Measurements from ENCODE around the gene KRT17.

The KRT17 gene

DNA sequence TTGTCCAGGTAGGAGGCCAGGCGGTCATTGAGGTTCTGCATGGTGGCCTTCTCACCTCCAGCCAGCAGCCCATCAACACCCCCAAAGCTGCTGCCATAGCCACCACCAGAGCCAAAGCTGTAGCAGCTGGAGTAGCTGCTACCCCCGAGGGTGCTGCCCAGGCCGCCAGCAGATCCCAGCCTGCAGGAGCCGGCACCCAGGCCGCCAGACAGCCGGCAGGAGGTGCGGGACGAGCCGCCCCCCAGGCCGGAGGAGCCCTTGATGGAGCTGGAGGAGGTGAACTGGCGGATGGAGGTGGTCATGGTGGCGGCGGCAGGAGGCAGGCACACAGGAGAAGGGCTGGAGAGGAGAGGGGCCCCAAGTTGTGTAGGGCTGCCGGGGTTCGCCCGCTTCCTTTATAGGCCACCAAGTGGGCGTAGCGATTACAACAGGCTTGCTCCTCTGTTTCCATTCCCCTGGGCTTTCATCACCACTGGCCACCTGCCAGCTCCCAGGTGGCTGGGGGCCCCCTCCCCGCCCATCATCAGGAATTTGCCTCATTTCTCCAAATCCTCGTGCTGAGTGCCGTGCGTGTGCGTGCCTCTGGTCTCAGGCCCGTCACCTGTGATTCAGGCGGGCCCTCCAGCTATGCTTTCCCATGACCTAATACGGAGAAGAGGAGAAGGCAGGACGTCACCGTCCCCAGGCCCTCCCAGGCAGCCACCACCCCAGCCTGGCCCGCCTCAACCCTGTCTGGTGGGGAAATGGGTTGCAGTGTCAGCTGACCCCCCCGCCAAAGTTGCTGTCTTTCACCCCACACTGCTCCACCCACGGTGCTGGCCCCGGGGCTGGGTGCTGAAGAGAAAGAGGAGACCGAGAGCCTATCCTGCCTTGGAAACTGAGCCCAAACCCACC is at the start of gene KRT17:
TSS of gene KRT17 (minus strand) at position 368 of the 894 bp plus-strand sequence. CDS start at position 302, 66 bp downstream.
- no peak for DNase-seq

DNA sequence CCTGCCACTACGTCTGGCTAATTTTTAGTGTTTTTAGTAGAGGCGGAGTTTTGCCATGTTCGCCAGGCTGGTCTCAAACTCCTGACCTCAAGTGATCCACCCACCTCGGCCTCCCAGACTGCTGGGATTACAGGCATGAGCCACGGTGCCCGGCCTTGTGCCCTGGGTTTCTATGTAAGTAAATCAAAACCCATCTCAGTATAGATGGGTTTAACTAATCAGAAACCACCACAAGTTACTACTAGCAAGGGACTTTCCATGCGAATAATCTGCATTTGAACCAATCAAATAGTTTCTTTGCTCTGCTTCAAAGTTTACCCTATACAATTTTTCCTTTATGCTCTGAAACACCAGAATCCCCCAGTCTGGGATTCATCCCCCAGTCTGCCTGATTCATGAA is 47.8 kb upstream of the KRT17 start:
- no peak for DNase-seq

DNA sequence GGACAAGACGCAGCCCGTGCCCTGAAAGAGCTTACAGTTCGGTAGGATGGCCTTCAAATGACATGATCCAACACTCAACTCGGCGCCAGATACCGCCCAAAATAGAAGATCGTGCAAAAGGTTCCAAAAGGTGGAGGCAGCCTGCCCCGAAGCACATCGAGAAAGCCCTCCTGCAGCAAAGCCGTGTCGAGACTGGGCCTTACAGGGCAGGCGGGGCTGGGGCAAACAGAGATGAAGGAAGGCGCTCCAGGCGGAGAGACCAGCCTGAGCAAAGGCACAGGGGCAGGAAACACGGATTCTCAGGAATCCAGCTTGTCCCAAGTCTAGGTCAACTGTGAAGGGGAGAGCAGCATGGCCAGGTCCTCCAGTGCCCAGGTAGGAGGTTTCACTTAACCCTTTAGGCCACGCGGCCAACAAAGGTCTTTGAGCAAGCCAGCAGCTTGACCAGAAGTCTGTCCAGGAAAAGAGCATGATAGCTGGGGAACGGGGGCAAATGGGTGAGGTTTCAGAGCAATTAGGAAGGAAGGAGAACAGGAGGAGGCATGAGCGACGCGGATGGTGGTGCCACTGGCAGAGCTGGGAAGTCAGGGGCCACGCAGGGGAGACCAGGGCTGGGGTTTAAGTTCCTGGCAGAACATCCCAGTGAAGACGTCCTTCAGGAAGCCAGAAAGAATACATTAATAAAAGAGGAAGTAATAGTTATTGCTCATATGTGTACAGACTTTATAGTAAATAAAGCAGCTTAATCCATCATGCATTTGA is 43.1 kb upstream of the KRT17 start:
- no peak for DNase-seq

DNA sequence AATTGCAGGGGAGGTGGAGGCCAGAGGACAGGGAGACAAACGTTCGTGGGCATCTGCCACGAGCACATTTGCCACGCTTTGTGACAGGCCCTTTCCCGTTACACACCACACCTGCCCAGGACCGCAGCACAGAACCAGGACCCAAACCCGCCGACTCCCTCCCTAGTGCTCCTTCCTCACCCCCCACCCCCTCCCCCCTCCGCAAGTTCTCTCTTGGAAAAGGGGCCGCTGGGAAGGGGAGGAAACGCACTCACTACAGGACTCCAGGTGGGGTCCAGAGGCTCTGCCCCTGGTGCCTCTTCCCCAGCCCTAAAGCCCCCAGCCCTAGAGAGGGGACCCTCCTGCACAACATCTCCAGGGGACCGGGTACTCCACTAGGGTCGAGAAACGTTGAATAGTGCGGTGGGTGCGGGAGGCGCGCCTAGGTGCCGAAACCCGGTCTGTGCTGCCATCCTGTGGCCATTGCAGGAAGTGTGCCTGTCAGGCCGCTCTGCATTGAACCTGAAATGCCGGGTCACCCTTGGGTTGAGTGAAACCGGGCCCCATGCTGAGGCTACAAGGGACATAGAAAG is 42.4 kb upstream of the KRT17 start:
- DNase-seq: peak; percentile 71

DNA sequence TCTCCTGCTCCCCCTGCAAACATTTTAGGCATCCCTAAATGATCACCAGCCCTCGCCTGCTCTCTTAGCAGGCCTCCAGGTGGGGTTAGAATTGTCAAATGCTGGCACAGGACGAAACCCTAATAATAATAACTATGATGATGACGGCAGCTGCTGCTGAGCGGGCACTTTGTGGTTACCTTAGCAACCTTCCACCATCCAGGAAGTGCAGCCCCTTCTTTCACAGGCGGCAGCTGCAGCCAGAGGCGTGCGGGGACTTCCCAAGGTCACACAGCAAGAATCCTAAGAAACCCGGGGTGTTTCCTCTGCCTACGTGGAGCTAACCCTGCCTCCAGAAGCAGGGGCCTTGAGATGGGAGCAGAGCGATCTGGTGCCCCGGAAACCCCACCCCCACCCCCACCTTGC is 41.9 kb upstream of the KRT17 start:
- DNase-seq: peak; percentile 52

DNA sequence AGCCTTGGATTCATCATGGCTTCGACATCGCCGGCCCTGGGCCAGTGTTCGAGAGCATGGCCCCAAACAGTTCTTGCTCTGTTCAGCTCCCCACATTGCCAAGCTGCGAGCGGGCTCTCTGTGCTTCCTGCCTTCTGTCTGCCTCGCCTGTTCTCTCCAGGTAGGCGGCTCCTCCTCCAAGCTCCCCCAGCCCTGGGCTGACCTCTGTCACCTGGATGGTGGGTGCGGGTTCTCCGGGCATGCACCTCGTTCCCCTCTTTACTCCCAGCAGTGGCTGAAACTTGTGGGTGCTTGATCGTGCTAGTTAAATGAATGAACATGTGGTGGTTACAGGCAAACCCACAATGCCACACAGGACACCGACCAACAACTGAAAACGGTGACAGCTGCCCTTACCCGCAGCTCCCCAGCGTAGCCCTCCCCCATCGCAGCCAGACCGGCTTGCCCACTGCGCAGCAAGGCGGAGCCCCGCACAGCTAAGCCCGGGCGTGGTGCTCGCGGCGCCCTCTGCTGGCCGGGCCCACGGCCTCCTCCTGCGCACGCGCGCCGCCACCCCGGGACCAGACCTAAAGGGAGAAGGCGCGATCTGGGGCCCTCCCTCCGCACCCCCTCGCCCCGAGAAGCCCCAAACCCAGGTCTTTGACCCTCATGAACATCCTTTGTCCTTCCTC is 41.3 kb upstream of the KRT17 start:
- peak; percentile 81 for DNase-seq

DNA sequence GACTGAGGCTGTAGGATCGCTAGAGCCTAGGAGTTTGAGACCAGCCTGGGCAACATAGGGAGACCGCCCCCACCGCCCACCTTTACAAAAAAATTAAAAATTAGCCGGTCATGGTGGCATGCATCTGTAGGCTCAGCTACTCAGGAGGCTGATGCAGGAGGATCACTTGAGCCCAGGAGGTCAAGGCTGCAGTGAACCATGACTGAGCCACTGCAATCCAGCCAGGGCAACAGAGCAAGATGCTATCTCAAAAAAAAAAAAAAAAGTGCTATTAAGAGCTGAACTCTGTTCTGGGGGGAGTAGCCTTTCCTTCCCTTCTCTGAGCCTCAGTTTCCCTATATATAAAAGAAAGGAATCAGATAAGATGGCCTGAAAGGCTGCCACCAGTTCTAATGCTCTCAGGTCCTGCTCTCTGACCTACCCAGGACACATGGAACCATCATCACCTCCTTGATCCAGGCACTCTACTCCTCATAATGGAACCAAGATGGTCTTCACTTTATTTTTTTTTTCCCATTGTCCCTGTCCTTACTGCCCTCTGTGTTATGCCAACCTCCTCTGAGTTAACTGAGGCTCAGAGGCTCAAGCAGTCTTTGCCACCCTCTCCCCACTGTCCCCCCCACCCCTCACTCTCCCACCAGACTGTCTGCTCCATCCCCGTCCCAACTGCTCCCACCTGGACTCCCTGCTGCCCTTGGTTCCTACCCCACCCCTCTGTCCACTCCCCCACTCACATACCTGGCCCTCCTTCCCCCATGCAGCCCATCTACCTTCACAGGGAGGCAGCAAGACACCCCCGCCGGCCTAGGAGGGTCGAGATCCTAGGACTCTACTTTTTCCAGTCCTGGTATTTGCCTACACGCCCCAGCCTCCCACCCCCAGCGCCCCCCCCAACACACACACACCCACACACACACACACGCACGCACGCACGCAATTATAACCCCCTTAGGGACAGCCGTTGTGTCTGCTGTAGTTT is 40.5 kb upstream of the KRT17 start:
- peak; percentile 27 for DNase-seq

DNA sequence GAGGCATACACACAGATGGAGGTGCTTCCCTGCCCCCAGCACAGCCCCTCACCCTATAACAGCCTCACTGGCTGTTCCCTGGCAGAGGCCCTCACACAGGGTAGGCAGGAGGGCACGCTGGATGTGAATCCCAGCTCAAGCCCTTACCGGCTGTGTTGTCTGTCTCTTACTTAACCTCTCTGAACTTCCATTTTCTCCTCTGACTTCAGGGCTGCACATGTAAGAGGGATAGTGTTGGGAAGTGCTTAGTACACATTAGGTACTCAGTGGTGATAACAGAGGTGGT is 39.7 kb upstream of the KRT17 start:
- no peak for DNase-seq

DNA sequence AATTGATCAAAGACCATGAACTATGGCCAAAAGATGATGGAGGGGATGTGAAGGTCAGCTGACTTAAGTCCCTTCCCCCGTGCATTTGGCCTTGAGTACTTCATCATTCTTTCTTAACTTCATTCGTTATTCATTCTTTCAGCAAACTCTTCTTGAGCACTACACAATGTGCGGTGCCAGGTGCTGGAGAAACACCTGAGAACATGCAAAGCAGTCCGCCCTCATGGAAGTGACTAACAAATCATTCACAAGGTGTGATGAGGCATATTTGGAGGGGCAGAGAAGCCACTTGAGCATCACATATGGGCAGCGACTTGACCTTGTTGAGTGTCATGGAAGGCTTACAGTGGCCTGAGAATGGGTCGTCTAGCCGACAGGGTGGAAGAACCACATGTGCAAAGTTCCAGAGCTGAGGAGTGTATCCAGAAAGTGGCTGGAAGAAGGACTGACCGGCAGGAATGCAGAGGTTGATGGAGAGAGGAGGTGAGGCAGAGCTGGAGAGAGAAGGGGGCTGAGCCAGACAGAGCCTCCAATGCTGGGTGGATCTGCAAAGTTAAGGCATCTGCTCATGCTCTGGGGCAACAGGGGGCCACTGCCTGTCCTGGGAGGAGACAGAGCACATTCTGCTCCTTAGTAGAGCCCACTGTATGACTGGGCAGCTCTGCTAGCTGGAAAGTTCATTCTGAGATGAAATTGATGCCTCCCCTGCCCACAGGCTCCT is 39.2 kb upstream of the KRT17 start:
- no peak for DNase-seq

DNA sequence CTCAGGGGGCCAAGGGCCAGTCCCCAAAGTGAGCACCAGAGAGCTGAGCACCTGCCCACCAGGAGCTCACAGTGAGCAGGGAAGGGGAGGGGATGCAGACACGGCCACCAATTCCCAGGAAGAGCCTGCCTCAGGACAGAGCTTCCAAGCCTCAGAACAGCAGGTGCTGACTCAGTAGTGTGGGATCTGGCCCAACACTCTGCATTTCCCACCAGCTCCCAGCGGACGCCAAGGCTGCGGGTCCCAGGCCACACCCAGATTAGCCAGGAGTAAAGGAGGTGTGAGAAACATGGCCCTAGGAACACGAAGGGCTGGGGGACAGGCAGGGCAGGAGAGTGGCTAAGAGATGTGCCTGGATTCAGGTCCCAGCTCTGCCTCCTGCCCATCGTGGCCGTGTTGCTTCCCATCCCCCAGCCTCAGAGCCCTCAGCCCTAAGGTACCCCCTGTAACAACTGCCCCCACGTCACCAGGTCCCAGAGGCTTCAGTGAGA is 35.9 kb upstream of the KRT17 start:
- DNase-seq: no peak

DNA sequence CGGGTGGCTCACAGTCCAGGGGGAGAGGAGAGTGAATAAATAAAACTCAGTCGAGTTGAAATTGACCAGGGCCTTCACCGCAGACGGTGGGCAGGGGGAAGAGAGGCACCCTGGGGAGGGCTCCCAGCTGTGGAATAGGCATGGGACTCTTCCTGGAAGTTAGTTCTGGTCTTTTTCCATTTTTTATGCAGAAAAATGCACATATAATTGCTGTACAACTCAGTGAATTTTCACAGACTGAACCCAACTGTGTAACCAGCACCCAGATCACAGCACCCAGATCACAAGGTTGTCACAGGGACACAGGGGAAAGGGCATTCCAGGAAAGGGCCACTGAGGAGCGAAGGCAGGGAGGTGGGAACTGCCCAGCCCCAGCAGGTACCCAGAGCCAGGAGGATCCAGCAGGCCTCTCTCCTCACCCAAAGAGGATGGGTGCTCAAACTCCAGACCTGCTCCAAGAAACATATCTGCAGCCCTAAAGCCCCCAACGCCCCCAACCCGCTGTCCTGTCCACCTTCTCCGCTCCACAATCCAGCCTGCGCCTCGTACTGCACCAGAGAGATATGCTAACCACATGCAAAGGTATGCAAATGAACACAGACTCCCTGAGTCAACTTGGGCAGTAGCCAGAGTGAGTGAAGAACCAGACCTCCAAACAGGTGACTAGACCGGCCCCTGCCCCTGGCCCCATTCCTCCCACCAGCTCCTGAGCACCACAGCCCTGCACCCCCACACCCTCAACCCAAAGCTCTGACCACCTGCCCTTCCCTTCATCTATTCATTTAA is 35.2 kb upstream of the KRT17 start:
- no peak for DNase-seq

DNA sequence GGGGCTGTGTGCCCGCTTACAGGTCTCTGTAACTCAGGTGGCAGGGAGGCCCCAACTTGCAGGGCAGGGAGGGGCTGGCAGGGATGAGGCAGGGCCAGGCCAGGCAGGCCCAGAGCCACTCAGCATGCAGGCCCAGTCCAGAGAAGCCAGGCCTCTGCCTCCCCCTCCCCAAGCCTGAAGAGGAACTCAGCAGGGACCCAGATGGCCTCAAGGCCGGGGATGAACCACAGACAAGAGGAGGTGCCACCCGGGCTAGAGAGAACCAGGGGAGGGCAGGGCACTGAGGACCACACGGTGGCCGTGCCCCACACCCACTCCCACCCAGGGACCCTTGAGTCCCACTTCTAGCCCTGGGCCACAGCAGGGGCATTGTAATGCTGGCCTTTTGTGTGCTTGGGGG is 34.5 kb upstream of the KRT17 start:
- DNase-seq: no peak

DNA sequence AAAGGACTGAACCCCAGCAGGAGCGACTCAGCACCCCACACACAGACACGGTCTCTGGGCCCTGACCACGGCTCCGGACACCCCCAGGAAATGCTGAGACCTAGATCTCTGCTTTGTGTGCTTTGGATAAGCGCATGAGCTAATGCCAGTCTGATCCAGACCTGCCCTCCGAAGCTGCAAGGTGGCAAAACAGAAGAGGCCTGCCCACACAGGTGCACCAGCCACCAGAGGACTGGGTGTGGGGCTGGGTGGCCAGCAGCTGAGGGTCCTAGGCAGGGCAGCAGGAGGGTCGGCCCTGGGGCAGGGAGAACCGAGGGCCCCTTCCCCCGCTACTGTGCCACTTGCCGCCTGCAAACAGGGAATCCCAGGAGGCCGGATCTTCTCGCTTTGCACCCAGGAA is 33.6 kb upstream of the KRT17 start:
- no peak for DNase-seq

DNA sequence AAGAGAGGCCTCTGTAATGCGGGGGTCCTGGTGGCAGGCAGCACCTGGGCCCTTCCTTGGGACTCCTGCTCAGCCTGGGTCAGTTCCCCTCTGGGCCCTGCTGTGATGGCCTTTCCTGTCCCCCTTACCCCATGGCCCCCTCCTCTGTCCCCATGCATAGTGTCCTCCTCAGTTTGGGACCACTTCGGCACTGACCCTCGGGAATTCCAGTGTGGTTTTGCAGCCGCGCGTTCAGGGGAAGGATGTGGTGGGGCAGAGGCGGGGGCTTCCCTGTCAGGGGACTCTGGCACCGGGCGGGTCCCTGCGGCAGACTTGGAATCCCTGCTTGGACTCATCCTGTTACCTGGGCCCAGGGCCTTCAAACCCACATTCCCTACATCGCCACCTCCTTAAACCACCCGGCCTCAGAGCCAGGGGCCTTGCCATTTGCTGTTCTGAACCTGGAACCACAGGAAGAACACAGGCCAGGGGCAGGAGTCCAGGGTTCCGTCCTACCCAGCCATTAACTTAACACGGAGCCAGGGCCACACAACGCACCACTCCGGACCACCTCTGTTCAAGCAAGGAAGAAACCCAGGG is 32.9 kb upstream of the KRT17 start:
- DNase-seq: no peak

DNA sequence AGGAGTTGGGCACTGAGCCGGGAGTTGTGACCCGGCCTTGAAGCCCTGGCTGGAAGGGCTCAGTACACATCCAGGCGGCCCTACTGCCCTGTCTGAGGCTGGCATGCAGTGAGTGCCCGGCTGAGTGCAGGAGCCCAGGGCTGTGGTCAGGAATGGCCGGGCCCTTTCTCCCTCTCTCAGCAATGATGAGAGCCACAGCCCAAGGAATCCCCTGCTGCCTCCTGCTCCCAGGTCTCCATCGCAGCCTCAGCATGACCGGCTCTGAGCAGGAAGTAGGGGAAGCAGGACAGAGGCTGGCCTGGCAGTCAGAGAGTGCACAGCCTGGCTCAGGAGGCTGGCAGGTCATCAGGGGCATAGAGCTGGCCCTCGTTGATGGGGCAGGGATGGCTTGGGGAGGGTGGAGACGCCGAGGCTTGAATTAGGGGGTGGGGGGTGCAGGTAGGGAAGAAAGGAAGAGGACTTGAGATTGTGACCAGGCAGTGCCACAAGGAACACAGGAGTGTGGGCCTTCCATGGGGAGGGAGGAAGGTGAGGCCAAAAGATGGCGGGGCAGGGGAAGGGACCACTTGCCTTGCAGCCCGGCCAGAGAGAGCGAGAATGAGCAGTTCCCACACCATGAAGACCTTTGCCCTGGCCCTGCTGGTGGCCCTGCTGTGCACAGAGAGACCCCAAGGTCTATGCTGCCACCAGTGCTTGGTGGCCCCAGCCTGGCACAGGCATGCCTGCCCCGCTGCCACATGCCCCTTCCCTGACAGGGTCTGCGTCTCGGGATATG is 32.1 kb upstream of the KRT17 start:
- no peak for DNase-seq

DNA sequence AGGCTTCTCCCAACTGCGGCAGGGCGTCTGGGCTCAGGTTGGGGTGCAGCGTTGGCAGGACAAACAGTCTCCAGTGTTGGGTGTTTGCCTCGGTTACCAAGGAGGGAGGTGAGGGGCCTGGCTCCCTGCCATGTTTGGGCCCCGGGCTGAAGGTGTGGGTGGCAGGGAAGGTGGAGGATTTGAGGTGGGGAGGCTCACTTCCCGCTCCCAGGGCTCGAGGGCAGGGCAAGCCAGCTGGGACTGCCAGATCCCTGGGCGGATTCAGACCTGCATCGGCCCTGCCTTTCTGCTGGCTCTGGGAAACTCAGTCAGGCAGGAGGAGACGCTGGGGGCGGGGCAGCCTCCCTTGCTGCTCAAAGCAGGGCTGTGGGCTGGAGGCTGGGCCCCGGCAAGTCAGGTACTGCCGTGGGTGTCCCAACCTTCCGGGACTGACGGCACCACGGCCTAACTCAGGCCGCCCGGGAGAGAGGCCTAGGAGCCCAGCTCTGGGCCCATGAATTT is 31.3 kb upstream of the KRT17 start:
- no peak for DNase-seq

DNA sequence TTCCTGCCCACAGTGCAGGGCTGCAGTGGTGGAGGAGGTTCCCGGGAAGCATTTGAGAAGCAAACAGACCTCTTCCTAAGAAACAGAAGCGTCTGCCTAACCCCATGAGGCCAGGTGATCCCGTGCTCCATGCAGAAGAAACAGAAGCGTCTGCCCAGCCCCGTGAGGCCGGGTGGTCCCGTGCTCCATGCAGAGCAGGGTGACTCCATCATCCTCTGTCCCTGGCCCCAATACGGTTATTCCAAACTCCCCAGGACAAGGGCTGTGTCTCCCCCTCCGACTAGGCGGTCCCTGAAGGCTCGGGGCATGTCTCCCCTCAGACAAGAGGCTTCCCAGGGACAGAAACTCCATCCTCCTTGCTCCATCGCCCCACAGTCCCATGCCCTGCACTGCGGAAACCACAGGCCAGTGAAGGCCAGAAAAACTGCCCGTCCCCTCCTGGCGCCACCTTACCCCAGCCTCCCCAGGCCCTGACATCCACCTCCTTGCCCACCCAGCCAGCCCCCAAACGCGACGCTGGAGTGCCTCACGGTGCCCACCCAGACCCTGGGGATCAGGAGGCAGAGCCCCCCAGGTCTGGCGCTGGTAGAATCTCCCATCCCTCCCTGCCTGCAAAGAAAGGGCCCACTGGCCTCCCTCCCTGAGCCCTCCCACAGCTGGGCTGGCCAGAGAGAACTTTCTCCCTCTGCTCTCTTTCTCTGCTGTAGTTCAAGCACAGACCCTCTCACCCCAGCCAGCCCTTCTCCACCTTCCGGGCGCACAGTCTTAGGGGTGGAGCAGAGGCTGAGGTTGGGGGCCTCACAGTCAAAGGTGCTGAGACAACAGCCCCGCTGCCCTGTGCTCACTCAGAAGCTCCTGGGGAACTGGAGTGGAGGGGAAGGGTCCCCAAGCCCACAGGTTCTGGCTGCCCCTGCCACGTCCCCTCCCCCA is 30.6 kb upstream of the KRT17 start:
- no peak for DNase-seq
